T-cell (primary cell): ENCODE measurements around the gene OSBPL10. TPM values are rescaled to one million over a fixed set of nuclear protein-coding genes. Genes with fewer than 3 reads are reported as not detected.

Source experiments
- ATAC-seq, 4 experiments: fragments of 200-7000 bp in 3 of 4; fragments of 150-1000 bp in 1 of 4; cut with Tn5 transposase; replicated peaks in 1 of 4; 1 replicate in 3 of 4; 2 replicates in 1 of 4; pipeline ENCODE4 v1.10.0; 2021; ENCODE audit warnings: moderate library complexity in 3 of 4, mild to moderate bottlenecking in 2 of 4, moderate number of reproducible peaks in 1 of 4
- CTCF ChIA-PET, 2 donors: fragments of 300-600 bp; sonication (Branson Sonifier 250); formaldehyde crosslinking; loops; one replicate each; lab custom pipeline; 2022; ENCODE audit warnings: antibody characterized with exemption in 2 of 2; lab: Charles Lee
- POLR2A ChIA-PET, 2 donors: fragments of 300-600 bp; sonication (Branson Sonifier 250); formaldehyde crosslinking; loops; one replicate each; lab custom pipeline; 2022; ENCODE audit warnings: antibody characterized with exemption in 2 of 2; lab: Charles Lee
- DNase-seq, 35 experiments: peaks; one replicate each; pipeline versions ENCODE4 v3.0.0 to v3.0.0-alpha.2; 2013 to 2023
- H3K27ac ChIP-seq: one replicate; pipeline ENCODE4 v1.5.1; 2013; ENCODE audit warnings: low read length
- H3K27me3 ChIP-seq, 2 experiments: replicated peaks in 1 of 2; 1 replicate in 1 of 2; 2 replicates in 1 of 2; pipeline versions ENCODE4 v1.6.1 to v1.7.0; 2013; ENCODE audit warnings: low read length in 1 of 2, mixed read lengths in 1 of 2; ENCODE audit not compliant: control insufficient read depth in 2 of 2, insufficient read depth in 2 of 2; ENCODE audit errors: extremely low read depth in 1 of 2
- H3K36me3 ChIP-seq, 2 donors: 1 replicate in 1 of 2; 2 replicates in 1 of 2; pipeline versions ENCODE4 v1.6.1 to v1.7.0; 2013; ENCODE audit warnings: low read length in 1 of 2; ENCODE audit not compliant: control insufficient read depth in 2 of 2, insufficient read depth in 1 of 2; ENCODE audit errors: extremely low read depth in 1 of 2
- H3K4me1 ChIP-seq, 2 experiments: 1 replicate in 1 of 2; 2 replicates in 1 of 2; pipeline versions ENCODE4 v1.6.1 to v1.7.0; 2013; ENCODE audit warnings: low read length in 2 of 2, mixed read lengths in 1 of 2; ENCODE audit not compliant: insufficient read depth in 2 of 2, control insufficient read depth in 1 of 2; ENCODE audit errors: extremely low read depth in 1 of 2
- H3K4me3 ChIP-seq, 2 donors: 1 replicate in 1 of 2; 2 replicates in 1 of 2; pipeline versions ENCODE4 v1.5.1 to v1.7.0; 2013; ENCODE audit warnings: mild to moderate bottlenecking in 2 of 2, low read length in 1 of 2, moderate library complexity in 1 of 2; ENCODE audit not compliant: control insufficient read depth in 1 of 2; ENCODE audit errors: extremely low read depth in 1 of 2
- H3K9me3 ChIP-seq: 2 replicates; pipeline ENCODE4 v1.7.0; 2013
- H3K27ac Mint-ChIP-seq, 2 donors: one replicate each; pipeline ENCODE4 v1.8.0; 2020 to 2021; ENCODE audit warnings: mild to moderate bottlenecking in 2 of 2, mixed read lengths in 2 of 2
- H3K27me3 Mint-ChIP-seq, 2 donors: one replicate each; pipeline ENCODE4 v1.8.0; 2021 to 2022; ENCODE audit warnings: mixed read lengths in 2 of 2
- H3K36me3 Mint-ChIP-seq: one replicate; pipeline ENCODE4 v1.8.0; 2021; ENCODE audit warnings: mixed read lengths
- H3K4me1 Mint-ChIP-seq, 3 donors: one replicate each; pipeline ENCODE4 v1.8.0; 2020 to 2022; ENCODE audit warnings: mixed read lengths in 3 of 3, mild to moderate bottlenecking in 1 of 3
- H3K4me3 Mint-ChIP-seq, 3 donors: one replicate each; pipeline ENCODE4 v1.8.0; 2020 to 2022; ENCODE audit warnings: mild to moderate bottlenecking in 3 of 3, mixed read lengths in 3 of 3, moderate library complexity in 3 of 3
- H3K9me3 Mint-ChIP-seq, 3 donors: one replicate each; pipeline ENCODE4 v1.8.0; 2020 to 2022; ENCODE audit warnings: mixed read lengths in 3 of 3
- whole genome bisulfite sequencing: methylation state at CpG from one replicate; pipeline ENCODE4 v1.1.5; 2013; ENCODE audit warnings: missing lambda C conversion rate; ENCODE audit not compliant: insufficient coverage; 5-methylcytosine and 5-hydroxymethylcytosine counted together
- total RNA-seq, 35 experiments: library from RNA in 6 of 35; stranded (reverse) in 6 of 35; fragments of 120-200 nt in 1 of 35; gene quantifications; one replicate each; pipeline versions ENCODE4 v1.2.1 to v1.2.4 and lab custom pipeline; 2013 to 2026

OSBPL10 gene
- total RNA-seq, 5 donors from 2014 or later (not counting 1 experiment from before 2014, with no cell fraction given) = 0.77 to 10.4 (median 2.1) TPM

- Histone ChIP-seq H3K4me1 (no peaks in the 10 kb centered on the region), H3K4me3 (no peak overlapping the region), H3K36me3 (no peaks in the 10 kb centered on the region), H3K9me3 (no peaks in the 10 kb centered on the region), H3K27ac (no peak overlapping the region), H3K27me3 (no peaks in the 10 kb centered on the region)
- 86% methylated on average over 5 of the region's 5 CpGs for WGBS
- Mint-ChIP-seq H3K4me3 (no peak overlapping the region), H3K27me3 (peaks cover 5 to 11% of the 10 kb centered on the region in 2 donors), H3K4me1 (no peaks in the 10 kb centered on the region), H3K27ac (no peak overlapping the region), H3K9me3 (no peaks in the 10 kb centered on the region), H3K36me3 (no peaks in the 10 kb centered on the region)
- DNase-seq (no peak), ATAC-seq (no peak)
- ChIA-PET CTCF (interaction anchor here in 1 of 2 donors (0.6 kb wide), 1 partner anchor 38 kb away, joined by 6 read pairs; no protein-coding TSS in a partner anchor), POLR2A (no interaction called here)
Measured at GRCh38 chr3:31735667-31736066, 245.4 kb downstream of the OSBPL10 start.

- H3K27me3 ChIP-seq = peaks cover 0 to 8% of the 10 kb centered on the region in 2 experiments
- H3K4me1 ChIP-seq = no peaks in the 10 kb centered on the region
- no peak for ATAC-seq
- no peak overlapping the region for H3K27ac ChIP-seq
- Mint-ChIP-seq H3K27ac (no peak overlapping the region), H3K4me1 (no peaks in the 10 kb centered on the region), H3K27me3 (peaks cover 7 to 11% of the 10 kb centered on the region in 2 donors), H3K4me3 (no peak overlapping the region), H3K9me3 (no peaks in the 10 kb centered on the region), H3K36me3 (no peaks in the 10 kb centered on the region)
- no peaks in the 10 kb centered on the region for H3K9me3 ChIP-seq
- DNase-seq = no peak
- ChIA-PET CTCF (no interaction called here), POLR2A (no interaction called here)
- H3K4me3 ChIP-seq = no peak overlapping the region
- WGBS = 74% methylated on average over 2 of the region's 4 CpGs
- H3K36me3 ChIP-seq = no peaks in the 10 kb centered on the region
Measured at GRCh38 chr3:31733234-31733667, 247.8 kb downstream of the OSBPL10 start.

GRCh38 chr3:31732548-31732947, 248.5 kb downstream of the OSBPL10 start:
- H3K4me1 Mint-ChIP-seq = no peaks in the 10 kb centered on the region
- no peaks in the 10 kb centered on the region for H3K36me3 ChIP-seq
- ChIA-PET CTCF (no interaction called here), POLR2A (no interaction called here)
- no peak overlapping the region for H3K4me3 ChIP-seq
- WGBS = 83% methylated on average over 8 of the region's 8 CpGs
- DNase-seq (no peak), ATAC-seq (no peak)
- no peak overlapping the region for H3K4me3 Mint-ChIP-seq
- H3K36me3 Mint-ChIP-seq = no peaks in the 10 kb centered on the region
- no peak overlapping the region for H3K27ac Mint-ChIP-seq
- H3K9me3 Mint-ChIP-seq = no peaks in the 10 kb centered on the region
- H3K4me1 ChIP-seq = no peaks in the 10 kb centered on the region
- no peaks in the 10 kb centered on the region for H3K9me3 ChIP-seq
- H3K27me3 Mint-ChIP-seq = peaks cover 7 to 11% of the 10 kb centered on the region in 2 donors
- no peak overlapping the region for H3K27ac ChIP-seq
- peaks cover 0 to 8% of the 10 kb centered on the region in 2 experiments for H3K27me3 ChIP-seq

GRCh38 chr3:31729573-31729972, 251.5 kb downstream of the OSBPL10 start:
- Mint-ChIP-seq H3K27ac (no peak overlapping the region), H3K4me3 (no peak overlapping the region), H3K27me3 (peaks cover 3 to 7% of the 10 kb centered on the region in 2 donors), H3K9me3 (no peaks in the 10 kb centered on the region), H3K36me3 (no peaks in the 10 kb centered on the region), H3K4me1 (no peaks in the 10 kb centered on the region)
- ChIA-PET CTCF (no interaction called here), POLR2A (no interaction called here)
- ATAC-seq = no peak
- Histone ChIP-seq H3K4me1 (no peaks in the 10 kb centered on the region), H3K36me3 (no peaks in the 10 kb centered on the region), H3K27ac (no peak overlapping the region), H3K9me3 (no peaks in the 10 kb centered on the region), H3K4me3 (no peak overlapping the region), H3K27me3 (peaks cover 0 to 8% of the 10 kb centered on the region in 2 experiments)
- DNase-seq = no peak
- 80% methylated on average over 1 of the region's 8 CpGs for WGBS

GRCh38 chr3:31729082-31729481, 252.0 kb downstream of the OSBPL10 start:
- DNase-seq (no peak), ATAC-seq (no peak)
- POLR2A ChIA-PET = no interaction called here
- Histone ChIP-seq H3K27ac (no peak overlapping the region), H3K4me3 (no peak overlapping the region), H3K9me3 (no peaks in the 10 kb centered on the region), H3K27me3 (peaks cover 0 to 8% of the 10 kb centered on the region in 2 experiments), H3K36me3 (no peaks in the 10 kb centered on the region), H3K4me1 (no peaks in the 10 kb centered on the region)
- Mint-ChIP-seq H3K27me3 (peaks cover 3 to 7% of the 10 kb centered on the region in 2 donors), H3K4me1 (no peaks in the 10 kb centered on the region), H3K9me3 (no peaks in the 10 kb centered on the region), H3K4me3 (no peak overlapping the region), H3K36me3 (no peaks in the 10 kb centered on the region), H3K27ac (no peak overlapping the region)
- CTCF ChIA-PET = no interaction called here
- WGBS = 20% methylated on average over 1 of the region's 3 CpGs

GRCh38 chr3:31728403-31728802, 252.7 kb downstream of the OSBPL10 start:
- Mint-ChIP-seq H3K9me3 (no peaks in the 10 kb centered on the region), H3K4me1 (no peaks in the 10 kb centered on the region), H3K27me3 (peaks cover 3 to 7% of the 10 kb centered on the region in 2 donors), H3K4me3 (no peak overlapping the region), H3K36me3 (no peaks in the 10 kb centered on the region), H3K27ac (no peak overlapping the region)
- CTCF ChIA-PET = no interaction called here
- DNase-seq = no peak
- Histone ChIP-seq H3K4me3 (no peak overlapping the region), H3K27me3 (peaks cover 0 to 8% of the 10 kb centered on the region in 2 experiments), H3K9me3 (no peaks in the 10 kb centered on the region), H3K27ac (no peak overlapping the region), H3K4me1 (no peaks in the 10 kb centered on the region), H3K36me3 (no peaks in the 10 kb centered on the region)
- POLR2A ChIA-PET = no interaction called here
- ATAC-seq = no peak
- no CpG with 5 or more reads among the region's 2 CpGs for WGBS

- no peak overlapping the region for H3K27ac Mint-ChIP-seq
- no peak overlapping the region for H3K4me3 Mint-ChIP-seq
- H3K27me3 Mint-ChIP-seq = peaks cover 0 to 10% of the 10 kb centered on the region in 2 donors
- no peaks in the 10 kb centered on the region for H3K4me1 Mint-ChIP-seq
- Histone ChIP-seq H3K9me3 (no peaks in the 10 kb centered on the region), H3K27me3 (peaks cover 0 to 11% of the 10 kb centered on the region in 2 experiments), H3K4me3 (no peak overlapping the region), H3K27ac (no peak overlapping the region), H3K36me3 (no peaks in the 10 kb centered on the region), H3K4me1 (no peaks in the 10 kb centered on the region)
- no peaks in the 10 kb centered on the region for H3K36me3 Mint-ChIP-seq
- CTCF ChIA-PET = no interaction called here
- POLR2A ChIA-PET = no interaction called here
- H3K9me3 Mint-ChIP-seq = no peaks in the 10 kb centered on the region
- WGBS = no CpG with 5 or more reads among the region's 4 CpGs
- ATAC-seq (no peak), DNase-seq (no peak)
Measured at GRCh38 chr3:31725976-31726375, 255.1 kb downstream of the OSBPL10 start.
